Osteoblast (primary cell): ENCODE measurements around the gene GDA. TPM values are rescaled to one million over a fixed set of nuclear protein-coding genes. Genes with fewer than 3 reads are reported as not detected.

Source experiments
- DNase-seq: peaks from one replicate; pipeline ENCODE4 v3.0.0; 2011; ENCODE audit warnings: low spot score, mixed read lengths; ENCODE audit not compliant: insufficient read length; ENCODE audit errors: missing footprints
- H2AFZ ChIP-seq: 2 replicates; pipeline ENCODE4 v1.6.0; 2011; ENCODE audit warnings: mild to moderate bottlenecking, low read length
- H3K27ac ChIP-seq: 2 replicates; pipeline ENCODE4 v1.5.1; 2011; ENCODE audit warnings: mild to moderate bottlenecking, low read depth, low read length, moderate library complexity
- H3K27me3 ChIP-seq: 2 replicates; pipeline ENCODE4 v1.6.0; 2012; ENCODE audit warnings: mild to moderate bottlenecking, control low read depth, inconsistent platforms, low read length, moderate library complexity; ENCODE audit not compliant: insufficient read depth
- H3K36me3 ChIP-seq: 2 replicates; pipeline ENCODE4 v1.5.1; 2011; ENCODE audit warnings: mild to moderate bottlenecking, low read length, control low read depth, moderate library complexity; ENCODE audit not compliant: insufficient read depth
- H3K4me1 ChIP-seq: 2 replicates; pipeline ENCODE4 v1.5.1; 2011; ENCODE audit warnings: mild to moderate bottlenecking, low read length, control low read depth, moderate library complexity; ENCODE audit not compliant: insufficient read depth
- H3K4me2 ChIP-seq: 2 replicates; pipeline ENCODE4 v1.6.0; 2011; ENCODE audit warnings: mild to moderate bottlenecking, low read length; ENCODE audit not compliant: insufficient read depth
- H3K4me3 ChIP-seq: fragments of 200-600 bp; sonication (generic); 3 replicates; pipeline ENCODE4 v1.5.1; 2012; ENCODE audit warnings: mild to moderate bottlenecking, low read length, inconsistent platforms; ENCODE audit not compliant: insufficient read depth
- H3K79me2 ChIP-seq: 2 replicates; pipeline ENCODE4 v1.6.0; 2012; ENCODE audit warnings: mild to moderate bottlenecking, low read length, control low read depth, inconsistent platforms; ENCODE audit not compliant: insufficient read depth
- H3K9me3 ChIP-seq: 2 replicates; pipeline ENCODE4 v1.5.1; 2011; ENCODE audit warnings: low read depth, low read length, control low read depth
- H4K20me1 ChIP-seq: 2 replicates; pipeline ENCODE4 v1.6.0; 2012; ENCODE audit warnings: mild to moderate bottlenecking, low read length, control low read depth; ENCODE audit not compliant: insufficient read depth
- total RNA-seq: library from RNA; depleted of rRNA; stranded (reverse); fragments of >200 nt; gene quantifications from 2 replicates; pipeline ENCODE4 v1.2.3, GENCODE V29; 2012
- TF ChIP-seq, protein P1 (sequence below): IDR thresholded peaks from 2 replicates; pipeline ENCODE4 v1.5.1; 2011; ENCODE audit warnings: mild to moderate bottlenecking, low read depth, low read length, moderate library complexity; ENCODE audit errors: extremely low read depth

The GDA gene
- total RNA-seq, 1 donor, result not detected

DNA sequence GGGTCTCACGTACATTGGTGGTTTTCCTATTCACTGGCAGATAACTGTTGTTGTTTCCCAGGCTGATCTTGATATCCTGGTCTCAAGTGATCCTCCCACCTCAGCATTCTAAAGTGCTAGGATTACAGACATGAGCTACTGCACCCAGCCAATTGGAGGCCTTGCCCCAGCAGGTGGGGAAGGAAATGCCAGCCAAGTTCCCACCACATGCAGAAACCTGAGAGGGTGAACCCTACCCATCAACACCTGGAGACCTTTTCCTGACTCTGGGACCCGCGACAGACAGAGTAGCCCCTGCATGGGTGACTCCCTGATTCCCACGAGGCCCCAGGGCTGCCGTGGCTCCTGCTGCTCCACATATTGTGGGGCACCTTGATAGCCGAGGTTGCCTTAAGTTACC lies 107.7 kb downstream of the GDA start:
- no peaks in the 10 kb centered on the region for H3K36me3 ChIP-seq
- TF ChIP-seq, protein P1, sequence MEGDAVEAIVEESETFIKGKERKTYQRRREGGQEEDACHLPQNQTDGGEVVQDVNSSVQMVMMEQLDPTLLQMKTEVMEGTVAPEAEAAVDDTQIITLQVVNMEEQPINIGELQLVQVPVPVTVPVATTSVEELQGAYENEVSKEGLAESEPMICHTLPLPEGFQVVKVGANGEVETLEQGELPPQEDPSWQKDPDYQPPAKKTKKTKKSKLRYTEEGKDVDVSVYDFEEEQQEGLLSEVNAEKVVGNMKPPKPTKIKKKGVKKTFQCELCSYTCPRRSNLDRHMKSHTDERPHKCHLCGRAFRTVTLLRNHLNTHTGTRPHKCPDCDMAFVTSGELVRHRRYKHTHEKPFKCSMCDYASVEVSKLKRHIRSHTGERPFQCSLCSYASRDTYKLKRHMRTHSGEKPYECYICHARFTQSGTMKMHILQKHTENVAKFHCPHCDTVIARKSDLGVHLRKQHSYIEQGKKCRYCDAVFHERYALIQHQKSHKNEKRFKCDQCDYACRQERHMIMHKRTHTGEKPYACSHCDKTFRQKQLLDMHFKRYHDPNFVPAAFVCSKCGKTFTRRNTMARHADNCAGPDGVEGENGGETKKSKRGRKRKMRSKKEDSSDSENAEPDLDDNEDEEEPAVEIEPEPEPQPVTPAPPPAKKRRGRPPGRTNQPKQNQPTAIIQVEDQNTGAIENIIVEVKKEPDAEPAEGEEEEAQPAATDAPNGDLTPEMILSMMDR, result no peak

DNA sequence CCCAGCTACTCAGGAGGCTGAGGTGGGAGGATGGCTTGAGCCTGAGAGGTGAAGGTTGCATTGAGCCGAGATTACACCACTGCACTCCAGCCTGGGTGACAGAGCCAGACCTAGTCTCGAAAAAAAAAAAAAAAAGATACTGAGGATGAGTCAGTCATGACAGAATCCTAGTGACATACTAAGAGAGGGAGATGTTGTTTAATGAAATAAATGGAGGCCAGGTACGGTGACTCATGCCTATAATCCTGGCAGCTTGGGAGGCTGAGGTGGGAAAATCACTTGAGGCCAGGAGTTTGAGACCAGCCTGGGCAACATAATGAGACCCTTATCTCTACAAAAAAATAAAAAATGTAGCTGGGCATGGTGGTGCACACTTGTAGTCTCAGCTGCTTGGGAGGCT lies 108.6 kb downstream of the GDA start:
- no peaks in the 10 kb centered on the region for H3K4me1 ChIP-seq
- no peaks in the 10 kb centered on the region for H4K20me1 ChIP-seq
- H2AFZ ChIP-seq, result no peak overlapping the region
- peaks cover 3% of the 10 kb centered on the region for H3K27me3 ChIP-seq
- H3K4me3 ChIP-seq, result no peak overlapping the region
- TF ChIP-seq, protein P1, result no peak
- H3K79me2 ChIP-seq, result no peaks in the 10 kb centered on the region
- no peak overlapping the region for H3K27ac ChIP-seq
- no peaks in the 10 kb centered on the region for H3K9me3 ChIP-seq
- no peaks in the 10 kb centered on the region for H3K36me3 ChIP-seq
- no peak for DNase-seq
- no peak overlapping the region for H3K4me2 ChIP-seq

More for the DNA sequence above, 107.7 kb downstream of the GDA start:
- no peaks in the 10 kb centered on the region for H3K9me3 ChIP-seq
- DNase-seq, result no peak
- no peak overlapping the region for H3K4me2 ChIP-seq
- H3K79me2 ChIP-seq, result no peaks in the 10 kb centered on the region
- H2AFZ ChIP-seq, result no peak overlapping the region
- no peaks in the 10 kb centered on the region for H4K20me1 ChIP-seq
- no peak overlapping the region for H3K27ac ChIP-seq
- no peak overlapping the region for H3K4me3 ChIP-seq
- no peaks in the 10 kb centered on the region for H3K4me1 ChIP-seq
- H3K27me3 ChIP-seq, result peaks cover 3% of the 10 kb centered on the region

DNA sequence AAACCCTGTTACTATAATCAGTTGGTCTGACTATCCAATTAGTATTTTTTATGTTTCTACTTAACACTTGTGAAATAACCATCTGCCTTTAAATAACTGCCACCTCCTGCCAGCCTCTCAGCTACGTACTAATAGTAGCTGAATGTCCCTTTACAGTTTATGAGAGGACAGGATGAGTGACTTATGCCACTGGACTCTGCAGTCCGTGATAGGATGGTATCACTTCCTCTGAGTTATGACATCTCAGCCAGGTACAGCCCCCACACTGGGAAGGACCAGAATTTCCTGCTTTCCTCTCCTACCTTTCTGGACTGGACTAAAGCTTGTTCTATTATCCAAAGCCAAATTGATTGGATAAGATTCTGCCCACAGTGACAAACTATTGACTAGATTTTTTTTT lies 112.8 kb downstream of the GDA start:
- Histone ChIP-seq H3K9me3 (no peaks in the 10 kb centered on the region), H3K4me2 (no peak overlapping the region), H4K20me1 (no peaks in the 10 kb centered on the region), H3K79me2 (no peaks in the 10 kb centered on the region), H3K27me3 (no peaks in the 10 kb centered on the region), H3K27ac (no peak overlapping the region), H3K4me3 (no peak overlapping the region), H3K4me1 (no peaks in the 10 kb centered on the region), H2AFZ (no peak overlapping the region), H3K36me3 (no peaks in the 10 kb centered on the region)
- TF ChIP-seq, protein P1, result no peak
- no peak for DNase-seq

DNA sequence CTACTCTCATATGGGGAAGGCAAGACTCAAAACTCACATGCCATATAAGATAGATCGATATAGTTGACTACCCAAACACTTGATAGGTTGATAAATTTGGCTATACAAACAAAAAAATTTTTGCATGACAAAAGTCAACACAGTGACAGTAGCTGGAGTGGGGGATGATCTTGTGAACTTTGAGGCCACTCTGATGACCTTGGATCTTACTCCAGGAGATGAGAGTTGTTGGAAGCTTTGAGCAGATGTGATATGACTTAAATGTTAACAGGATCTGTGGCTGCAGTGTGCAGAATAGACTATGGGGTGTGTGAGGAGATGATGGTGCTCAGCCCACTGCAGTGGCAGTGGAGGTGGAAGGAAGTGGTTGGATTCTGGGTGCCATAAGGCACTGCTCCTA lies 114.3 kb downstream of the GDA start:
- TF ChIP-seq, protein P1, result no peak
- Histone ChIP-seq H3K4me2 (no peak overlapping the region), H2AFZ (no peak overlapping the region), H3K4me1 (no peaks in the 10 kb centered on the region), H3K27ac (no peak overlapping the region), H3K9me3 (no peaks in the 10 kb centered on the region), H3K79me2 (no peaks in the 10 kb centered on the region), H3K27me3 (peaks cover 4% of the 10 kb centered on the region), H3K36me3 (no peaks in the 10 kb centered on the region), H3K4me3 (no peak overlapping the region), H4K20me1 (no peaks in the 10 kb centered on the region)
- DNase-seq, result no peak
